GM10248 (cell line): ENCODE results near the gene OR4D11.
"Not testable (repeated sequence)": the region's sequence is repeated elsewhere in the genome, so short reads cannot be mapped to it uniquely, and the experiment has no call there.

Source experiments
- CTCF ChIA-PET: fragments of 300-600 bp; sonication (Branson Sonifier 250); formaldehyde crosslinking; extraction: SDS; loops from one replicate; lab custom pipeline; 2021; ENCODE audit warnings: antibody characterized with exemption; lab: Yijun Ruan, JAX
- POLR2A ChIA-PET: fragments of 350-650 bp; sonication (Branson Sonifier 250); formaldehyde crosslinking; extraction: SDS; loops from one replicate; lab custom pipeline; 2020; ENCODE audit warnings: antibody characterized with exemption; lab: Yijun Ruan, JAX
- DNase-seq: peaks from one replicate; pipeline ENCODE4 v3.0.0; 2012; ENCODE audit errors: extremely low spot score
- TF ChIP-seq, protein P1 (sequence below): IDR thresholded peaks from 2 replicates; pipeline ENCODE4 v1.5.1; 2012; ENCODE audit warnings: mild to moderate bottlenecking, low read depth; ENCODE audit errors: extremely low read depth, missing control alignments, control extremely low read depth

The OR4D11 gene

DNA sequence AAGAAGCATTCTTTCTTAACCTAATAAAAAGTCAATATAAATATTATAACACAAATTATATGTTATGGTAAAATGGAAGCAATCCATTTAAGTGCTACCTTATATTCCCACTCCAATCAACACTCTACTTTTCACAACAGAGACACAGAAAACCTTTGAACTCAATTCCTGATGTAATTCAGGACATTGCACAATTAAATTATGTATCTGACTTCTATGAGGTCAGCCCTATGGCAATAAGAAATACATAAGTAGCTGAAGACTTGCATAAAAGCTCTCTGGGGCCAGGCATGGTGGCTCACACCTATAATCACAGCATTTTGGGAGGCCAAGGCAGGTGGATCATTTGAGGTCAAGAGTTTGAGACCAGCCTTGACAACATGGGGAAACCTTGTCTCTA lies 23.5 kb upstream of the OR4D11 start:
- TF ChIP-seq, protein P1, sequence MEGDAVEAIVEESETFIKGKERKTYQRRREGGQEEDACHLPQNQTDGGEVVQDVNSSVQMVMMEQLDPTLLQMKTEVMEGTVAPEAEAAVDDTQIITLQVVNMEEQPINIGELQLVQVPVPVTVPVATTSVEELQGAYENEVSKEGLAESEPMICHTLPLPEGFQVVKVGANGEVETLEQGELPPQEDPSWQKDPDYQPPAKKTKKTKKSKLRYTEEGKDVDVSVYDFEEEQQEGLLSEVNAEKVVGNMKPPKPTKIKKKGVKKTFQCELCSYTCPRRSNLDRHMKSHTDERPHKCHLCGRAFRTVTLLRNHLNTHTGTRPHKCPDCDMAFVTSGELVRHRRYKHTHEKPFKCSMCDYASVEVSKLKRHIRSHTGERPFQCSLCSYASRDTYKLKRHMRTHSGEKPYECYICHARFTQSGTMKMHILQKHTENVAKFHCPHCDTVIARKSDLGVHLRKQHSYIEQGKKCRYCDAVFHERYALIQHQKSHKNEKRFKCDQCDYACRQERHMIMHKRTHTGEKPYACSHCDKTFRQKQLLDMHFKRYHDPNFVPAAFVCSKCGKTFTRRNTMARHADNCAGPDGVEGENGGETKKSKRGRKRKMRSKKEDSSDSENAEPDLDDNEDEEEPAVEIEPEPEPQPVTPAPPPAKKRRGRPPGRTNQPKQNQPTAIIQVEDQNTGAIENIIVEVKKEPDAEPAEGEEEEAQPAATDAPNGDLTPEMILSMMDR = no peak
- CTCF ChIA-PET = no interaction called here
- DNase-seq = no peak
- POLR2A ChIA-PET = no interaction called here

DNA sequence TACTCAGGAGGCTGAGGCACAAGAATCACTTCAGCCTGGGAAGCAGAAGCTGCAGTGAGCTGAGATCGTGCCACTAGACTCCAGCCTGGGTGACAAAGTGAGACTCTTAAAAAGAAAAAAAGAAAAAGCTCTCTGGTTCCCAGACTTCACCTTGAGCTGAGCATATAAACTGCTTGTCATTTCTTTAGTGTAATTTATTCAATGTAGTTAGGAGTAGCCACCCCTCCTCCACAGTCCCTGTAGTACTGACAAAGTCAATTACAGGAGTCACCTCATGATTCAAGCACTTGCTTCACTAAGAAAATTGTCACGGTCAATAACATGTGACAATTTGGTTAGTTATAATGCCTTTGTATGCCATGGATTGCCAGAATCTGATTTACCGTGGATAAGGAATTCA lies 23.0 kb upstream of the OR4D11 start:
- POLR2A ChIA-PET = no interaction called here
- TF ChIP-seq, protein P1 = no peak
- CTCF ChIA-PET = no interaction called here
- DNase-seq = no peak

DNA sequence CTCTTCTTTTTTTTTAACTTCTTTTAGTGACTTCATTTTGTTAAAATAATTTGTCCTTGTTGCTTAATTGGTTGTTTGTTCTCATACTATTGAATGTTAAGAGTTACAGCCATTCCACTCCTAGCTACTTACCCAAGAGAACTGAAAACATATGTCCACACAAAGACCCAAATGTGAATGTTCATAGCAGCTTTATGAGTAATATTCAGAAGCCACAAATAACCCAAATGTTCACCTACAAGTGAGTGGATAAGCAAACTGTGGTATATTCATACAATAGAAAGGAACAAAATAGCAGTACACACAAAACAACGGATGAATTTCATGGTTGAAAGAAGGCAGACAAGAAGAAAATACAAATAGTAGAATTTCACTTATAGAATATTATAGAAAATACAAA lies 1.4 kb upstream of the OR4D11 start:
- ChIA-PET CTCF (interaction anchor here (1.2 kb wide), 1 partner anchor 35 kb away, joined by 3 read pairs; no protein-coding TSS in a partner anchor), POLR2A (no interaction called here)
- DNase-seq = no peak
- TF ChIP-seq, protein P1 = no peak

DNA sequence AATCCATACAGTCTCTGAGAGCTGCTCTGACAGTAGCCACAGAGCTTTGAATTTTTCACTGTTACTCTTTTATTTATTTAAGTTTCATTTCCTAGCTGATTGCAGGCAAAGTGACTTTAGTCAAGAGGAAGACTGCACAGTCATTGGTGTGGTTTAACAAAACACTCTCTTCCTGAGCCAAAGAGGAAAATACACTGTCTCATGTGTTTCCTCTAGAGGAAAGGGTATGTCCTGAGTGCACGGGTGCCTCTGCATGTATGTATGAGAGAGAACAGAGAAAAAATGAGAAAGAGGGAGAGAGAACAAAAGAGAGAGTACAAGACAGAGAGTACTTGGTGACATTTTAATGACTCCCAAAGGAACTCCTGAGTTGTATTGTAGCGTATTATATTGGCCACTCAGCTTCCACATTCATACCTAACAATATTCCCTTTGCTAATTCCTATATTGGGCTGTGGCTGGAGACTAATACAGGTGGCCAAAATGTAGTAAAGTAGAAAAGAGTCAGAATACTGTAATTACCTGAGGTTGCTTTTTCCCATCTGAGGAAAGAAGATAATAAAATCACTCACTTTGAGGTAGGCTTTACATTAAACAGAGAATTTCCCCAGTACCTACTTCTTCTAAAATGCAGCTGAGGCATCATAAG lies 7.7 kb downstream of the OR4D11 start, which contains the start of gene OR4D9:
OR4D9 (plus strand) TSS at position 599 of the 649 bp plus-strand sequence. CDS start 3,374 bp downstream, outside the sequence.
- POLR2A ChIA-PET = no interaction called here
- TF ChIP-seq, protein P1 = no peak
- no peak for DNase-seq
- CTCF ChIA-PET = interaction anchor here (1.4 kb wide), 2 partner anchors 11 kb away, joined by 3 to 4 read pairs; no protein-coding TSS in a partner anchor

DNA sequence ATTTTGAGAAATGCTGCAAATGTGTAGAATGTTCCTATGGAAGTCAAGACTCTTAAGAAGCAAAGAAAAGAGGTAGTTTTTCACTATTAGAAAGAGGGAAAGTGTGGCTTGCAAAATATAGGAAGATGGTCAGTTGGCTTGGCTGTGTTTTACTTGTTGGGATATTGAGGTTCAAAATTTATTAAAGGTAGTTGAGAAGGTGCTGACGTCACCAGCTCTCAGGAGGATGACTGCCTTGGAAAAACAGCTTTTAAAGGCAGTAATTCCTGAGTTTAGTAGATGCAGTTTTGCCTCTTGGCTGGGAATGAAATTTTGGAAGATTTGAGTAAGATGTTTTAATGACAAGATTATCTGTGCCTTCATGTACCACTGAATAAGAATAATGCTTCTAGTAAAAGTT lies 8.3 kb downstream of the OR4D11 start:
- POLR2A ChIA-PET = no interaction called here
- no peak for DNase-seq
- CTCF ChIA-PET = interaction anchor here (1.4 kb wide), 2 partner anchors 10 to 12 kb away, joined by 3 to 4 read pairs; no protein-coding TSS in a partner anchor
- TF ChIP-seq, protein P1 = no peak

DNA sequence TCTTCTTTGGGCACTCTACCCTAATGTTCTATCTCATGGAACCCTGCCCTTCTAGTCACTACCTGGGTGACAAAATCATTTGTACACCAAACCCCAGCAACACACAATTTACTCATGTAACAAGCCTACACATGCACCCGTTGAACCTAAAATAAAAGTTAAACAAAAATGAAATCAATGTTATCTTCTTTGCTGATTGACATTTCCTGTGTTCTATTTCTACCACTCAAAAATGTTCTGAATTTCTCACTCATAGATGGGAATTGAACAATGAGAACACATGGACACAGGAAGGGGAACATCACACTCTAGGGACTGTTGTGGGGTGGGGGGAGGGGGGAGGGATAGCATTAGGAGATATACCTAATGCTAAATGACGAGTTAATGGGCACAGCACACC lies 16.8 kb downstream of the OR4D11 start:
- CTCF ChIA-PET, POLR2A ChIA-PET, DNase-seq: not testable (repeated sequence)

DNA sequence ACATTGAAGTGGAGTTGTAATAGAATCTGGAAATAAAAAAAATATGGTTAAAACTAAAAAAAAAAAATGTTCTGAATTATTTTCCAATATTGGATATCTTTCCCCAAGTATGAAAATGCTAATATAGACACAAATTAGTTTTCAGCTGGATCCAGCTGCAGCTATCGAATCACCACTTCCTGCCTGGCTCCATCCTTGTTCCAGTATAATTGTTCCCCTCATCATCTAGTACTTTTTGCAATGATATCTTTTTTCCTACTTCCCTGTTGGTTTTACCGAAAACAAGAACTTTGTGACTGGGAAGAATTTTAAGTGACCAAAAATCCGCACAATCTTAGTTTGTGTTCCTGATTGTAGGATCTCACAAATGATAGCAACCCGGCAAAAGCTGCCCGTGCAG lies 17.4 kb downstream of the OR4D11 start:
- TF ChIP-seq, protein P1 = no peak
- ChIA-PET POLR2A (no interaction called here), CTCF (no interaction called here)
- no peak for DNase-seq
